Neural cell (in vitro differentiated cells): ENCODE measurements around the gene TMEM121.
"Not testable (repeated sequence)": the region's sequence is repeated elsewhere in the genome, so short reads cannot be mapped to it uniquely, and the experiment has no call there.

ENCODE experiments used
- CTCF ChIP-seq: fragments of 450-650 bp; IDR thresholded peaks from 2 replicates; pipeline ENCODE4 v1.5.1; 2014; ENCODE audit warnings: antibody characterized with exemption, mild to moderate bottlenecking, moderate library complexity; ENCODE audit not compliant: poor library complexity, severe bottlenecking
- EP300 ChIP-seq: fragments of 450-650 bp; conservative IDR thresholded peaks from 2 replicates; pipeline ENCODE4 v1.6.1; 2014; ENCODE audit warnings: antibody characterized with exemption, mild to moderate bottlenecking, moderate library complexity; ENCODE audit not compliant: poor library complexity, severe bottlenecking
- EZH2 ChIP-seq: fragments of 200-600, 300-800 bp; shearing (Covaris generic), sonication (generic); IDR thresholded peaks from 2 replicates; pipeline ENCODE4 v1.6.1; 2014; ENCODE audit warnings: antibody characterized with exemption, low read length, borderline replicate concordance, mild to moderate bottlenecking; ENCODE audit not compliant: insufficient read depth, poor library complexity, severe bottlenecking
- POLR2AphosphoS5 ChIP-seq: IDR thresholded peaks from 2 replicates; pipeline ENCODE4 v1.6.1; 2012
- TAF1 ChIP-seq: IDR thresholded peaks from 2 replicates; pipeline ENCODE4 v1.6.1; 2012; ENCODE audit warnings: low read depth

DNA sequence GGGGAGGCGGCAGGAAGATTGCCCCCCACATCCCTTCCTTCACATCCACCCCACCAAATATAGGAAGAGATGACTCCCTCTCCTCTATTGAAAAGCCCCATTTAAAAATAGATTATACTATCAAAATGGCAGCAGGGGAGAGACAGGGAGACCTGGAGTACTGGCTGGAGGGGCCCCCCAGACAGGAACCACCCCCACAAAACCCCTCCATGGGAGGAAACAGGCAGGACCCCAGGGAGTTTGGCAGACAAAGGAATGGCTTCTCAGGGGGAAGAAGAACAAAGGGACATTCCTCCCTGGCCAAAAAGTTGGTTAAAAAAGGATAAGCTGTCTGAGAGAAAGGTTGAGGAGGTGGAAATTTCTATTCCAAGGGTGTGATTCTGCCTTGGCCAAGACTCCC, 19.3 kb downstream of the TMEM121 start:
- not testable (repeated sequence) for TF ChIP-seq CTCF, EP300, EZH2, POLR2AphosphoS5, TAF1
